ENCODE data around the gene CALU. TPM values are rescaled to one million over a fixed set of nuclear protein-coding genes. Genes with fewer than 3 reads are reported as not detected.

CALU gene
- total RNA-seq, 1 experiment from 2014 or later, result 245 TPM

DNA sequence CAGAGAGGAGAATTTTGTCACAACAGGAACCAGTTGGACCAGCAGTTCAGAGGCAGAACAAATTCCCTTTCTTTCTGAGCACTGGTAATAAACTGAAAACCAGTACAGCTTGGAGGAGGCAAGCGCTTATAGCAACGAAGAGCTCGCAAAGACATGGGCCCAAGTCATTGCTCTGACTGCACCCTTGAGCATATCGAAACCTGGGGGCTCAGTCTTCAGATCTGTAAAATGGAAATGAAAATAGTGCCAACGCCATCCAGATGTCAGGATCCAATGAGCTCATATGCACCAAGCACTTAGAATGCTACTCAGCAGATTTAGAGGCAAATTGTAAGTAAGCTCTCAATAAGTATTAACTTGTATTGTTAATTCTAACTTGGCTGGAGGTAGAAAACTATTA is 14.4 kb upstream of the CALU start:
- no peak for DNase-seq (ENCODE audit: low read depth)

- no peak for DNase-seq (ENCODE audit: low read depth)
Observed at GRCh38 chr7:128725531-128725930, 13.6 kb upstream of the CALU start.

GRCh38 chr7:128726059-128726736 is 13.0 kb upstream of the CALU start:
- no peak for DNase-seq (ENCODE audit: low read depth)

DNA sequence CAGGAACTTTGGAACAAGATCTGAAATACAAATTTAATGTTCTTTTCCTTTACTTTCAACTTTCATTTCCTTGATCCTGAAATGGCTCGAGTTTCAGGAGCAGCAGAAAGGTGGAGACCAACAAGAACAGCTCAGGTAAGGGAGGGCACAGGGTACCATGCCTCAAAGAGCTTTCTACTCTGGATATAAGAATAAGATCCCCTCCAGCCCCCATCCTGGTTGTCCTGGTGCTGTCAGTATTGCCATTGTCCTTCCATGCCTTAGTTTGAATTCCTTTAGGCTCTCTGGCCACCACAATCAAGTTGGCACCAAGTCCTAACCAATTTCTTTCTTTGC is 12.5 kb upstream of the CALU start:
- no peak for DNase-seq (ENCODE audit: low read depth)

DNA sequence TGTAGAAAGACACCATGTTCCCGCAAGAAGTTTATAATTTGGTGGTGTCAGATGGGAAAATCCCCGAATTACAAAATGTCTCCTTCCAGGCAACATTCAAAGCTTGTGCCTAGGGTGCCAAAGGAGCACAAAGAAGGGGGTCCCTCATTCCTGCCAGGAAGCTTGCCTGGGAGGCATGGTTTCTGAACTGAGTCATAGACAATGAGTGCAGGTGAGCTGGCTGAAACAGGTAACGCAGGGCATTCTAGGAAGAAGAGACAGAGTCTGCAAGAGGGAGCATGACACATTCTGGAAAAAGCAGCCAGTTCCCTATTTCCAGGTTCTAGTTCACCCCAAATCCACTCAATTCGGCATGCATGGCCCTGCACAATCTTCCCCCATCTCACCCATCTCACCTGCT is 11.9 kb upstream of the CALU start:
- no peak for DNase-seq (ENCODE audit: low read depth)

GRCh38 chr7:128728598-128728997 is 10.6 kb upstream of the CALU start:
- peak; percentile 45 for DNase-seq (ENCODE audit: low read depth)

- no peak for DNase-seq (ENCODE audit: low read depth)
Observed at GRCh38 chr7:128729494-128729893, 9.7 kb upstream of the CALU start.

DNA sequence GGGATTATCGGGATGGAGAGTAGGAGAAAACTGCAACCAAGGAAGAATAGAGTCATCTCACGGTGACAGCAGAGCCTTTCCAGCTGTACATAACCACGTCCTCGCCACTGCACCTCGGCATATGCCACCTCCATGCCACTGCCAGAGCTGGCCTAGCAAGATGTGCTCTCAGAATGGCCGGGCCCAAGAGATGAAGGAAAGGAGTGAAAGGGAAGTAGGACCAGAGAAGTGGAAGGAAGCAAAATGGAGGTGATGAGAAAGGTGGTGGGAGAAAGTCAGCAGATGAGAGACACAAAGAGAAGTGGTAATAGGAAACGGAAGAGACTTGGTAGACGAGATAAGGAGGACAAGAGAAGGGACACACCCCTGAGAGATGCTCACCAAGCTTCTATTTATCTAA is 8.0 kb upstream of the CALU start:
- DNase-seq (ENCODE audit: low read depth), result no peak

GRCh38 chr7:128732521-128733277 is 6.5 kb upstream of the CALU start:
- no peak for DNase-seq (ENCODE audit: low read depth)

- DNase-seq (ENCODE audit: low read depth), result no peak
Observed at GRCh38 chr7:128733278-128733645, 5.9 kb upstream of the CALU start.

- no peak for DNase-seq (ENCODE audit: low read depth)
Observed at GRCh38 chr7:128734890-128735289, 4.3 kb upstream of the CALU start.

GRCh38 chr7:128735436-128735835 is 3.7 kb upstream of the CALU start:
- DNase-seq (ENCODE audit: low read depth), result no peak

GRCh38 chr7:128737441-128737840 is 1.7 kb upstream of the CALU start:
- DNase-seq (ENCODE audit: low read depth), result no peak

GRCh38 chr7:128737867-128738385 is 1.2 kb upstream of the CALU start:
- DNase-seq (ENCODE audit: low read depth), result peak; percentile 75

DNA sequence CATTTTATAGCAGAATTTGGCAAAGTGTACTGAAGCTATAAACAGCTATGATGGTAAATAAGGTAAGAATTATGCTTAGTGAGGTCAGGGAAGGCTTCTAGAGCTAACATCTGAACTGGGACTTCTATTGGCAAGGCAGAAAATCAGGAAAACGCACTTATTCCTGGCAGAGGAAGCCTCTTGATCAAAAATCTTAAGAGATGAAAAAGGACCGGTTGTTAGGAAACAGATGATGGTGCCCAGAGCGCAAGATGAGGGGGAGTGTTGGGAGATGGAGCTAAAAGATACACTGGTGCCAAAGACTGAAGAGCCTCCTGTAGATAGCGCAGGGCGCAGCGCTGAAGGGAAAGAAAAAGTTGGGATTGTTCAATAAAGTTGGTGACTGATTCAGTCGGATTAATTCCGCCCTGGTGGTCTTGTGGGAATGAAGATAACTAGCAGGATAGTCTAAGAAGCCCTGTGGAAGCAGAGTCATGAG is 550 bp upstream of the CALU start:
- no peak for DNase-seq (ENCODE audit: low read depth)

- no peak for DNase-seq (ENCODE audit: low read depth)
Observed at GRCh38 chr7:128739990-128740682, 977 bp downstream of the CALU start.

- no peak for DNase-seq (ENCODE audit: low read depth)
Observed at GRCh38 chr7:128740996-128741395, 1.8 kb downstream of the CALU start.

DNA sequence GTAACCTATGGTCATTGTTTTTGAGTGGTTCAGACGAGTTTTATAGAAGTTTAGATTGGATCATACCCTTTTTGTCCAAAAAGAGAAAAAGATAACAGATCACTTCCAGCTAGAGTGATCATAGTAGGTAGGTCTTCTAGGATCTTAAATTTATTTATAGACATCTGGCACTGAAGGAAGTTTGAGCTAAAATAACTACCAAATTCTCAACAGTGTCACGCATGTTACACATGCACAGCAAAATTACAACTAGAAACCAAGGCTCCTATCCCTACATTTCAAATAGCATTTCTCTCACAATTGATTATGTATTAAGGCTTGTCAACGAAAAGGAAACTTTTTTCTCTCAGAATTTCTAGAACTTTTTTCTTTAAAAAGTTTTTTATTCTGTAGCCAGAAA is 2.3 kb downstream of the CALU start:
- no peak for DNase-seq (ENCODE audit: low read depth)

DNA sequence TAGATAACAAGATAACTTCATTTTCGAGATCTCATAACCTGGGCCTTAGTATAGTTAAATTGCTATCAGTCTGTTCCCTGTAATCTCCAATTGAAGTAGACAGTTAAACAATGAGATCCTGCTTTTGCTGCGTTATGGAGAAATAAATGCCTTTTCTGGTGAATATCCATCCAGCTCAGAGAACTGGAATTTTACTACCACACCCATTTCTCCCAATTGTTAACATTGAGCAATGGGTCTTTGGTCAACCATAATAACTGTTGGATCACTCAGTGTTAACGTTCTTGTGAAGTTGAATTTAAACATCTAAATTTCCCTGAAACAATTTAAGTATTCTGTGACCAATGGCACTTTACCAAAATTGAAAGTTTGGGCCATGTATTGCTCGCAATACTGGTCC is 3.0 kb downstream of the CALU start:
- peak; percentile 64 for DNase-seq (ENCODE audit: low read depth)

DNA sequence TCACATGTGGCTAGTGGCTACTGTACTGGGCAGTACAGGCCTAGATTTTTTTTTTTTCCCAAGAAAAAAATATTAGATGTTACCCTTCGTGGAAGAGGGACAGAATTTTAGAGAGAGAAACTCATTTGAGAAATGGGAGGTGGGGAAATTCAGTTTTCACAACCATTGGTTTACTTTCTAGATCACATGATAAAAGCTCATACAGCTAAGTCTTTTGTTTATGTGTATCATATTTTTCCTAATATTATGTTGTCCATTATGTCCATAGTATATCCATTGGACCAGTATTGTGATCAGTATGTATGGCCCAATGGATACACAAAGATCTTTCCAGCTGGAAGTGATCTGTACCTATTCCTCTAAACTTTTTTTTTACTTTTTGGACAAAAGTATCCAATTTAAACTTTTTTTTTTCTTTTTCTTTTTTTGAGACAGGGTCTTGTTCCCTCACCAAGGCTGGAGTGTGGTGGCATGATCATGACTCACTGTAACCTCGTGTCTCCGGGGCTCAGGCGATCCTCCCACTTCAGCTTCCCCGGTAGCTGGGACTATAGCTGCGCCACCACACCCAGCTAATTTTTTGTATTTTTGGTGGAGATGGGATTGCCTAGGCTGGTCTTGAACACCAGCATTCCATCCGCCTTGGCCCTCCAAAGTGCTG is 4.1 kb downstream of the CALU start:
- peak; percentile 72 for DNase-seq (ENCODE audit: low read depth)

DNA sequence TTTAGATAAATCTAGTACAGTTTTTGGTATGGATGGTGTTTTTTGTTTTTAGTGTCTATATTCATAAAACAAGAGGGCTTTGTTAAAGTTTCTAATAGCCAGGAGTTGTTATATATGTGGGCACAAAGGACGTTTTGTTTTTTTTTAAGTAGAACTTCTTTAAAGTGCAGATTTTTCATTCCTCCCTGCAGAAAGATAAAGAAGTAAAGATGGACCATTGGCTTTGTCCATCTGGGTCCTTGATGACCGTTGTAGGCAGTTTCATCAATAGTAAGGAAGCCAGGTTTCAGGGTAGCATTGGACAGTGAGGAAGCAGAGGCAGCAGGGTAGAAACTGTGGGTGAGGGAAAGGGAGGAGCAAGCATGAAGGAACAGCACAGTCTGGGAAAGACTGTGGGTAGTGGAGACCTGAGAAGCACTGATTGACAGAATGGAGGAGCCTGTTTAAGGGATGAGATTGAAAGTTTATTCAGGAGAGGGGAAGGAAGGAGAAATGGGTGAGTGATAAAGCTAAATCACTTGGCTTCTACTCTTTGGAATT is 5.3 kb downstream of the CALU start:
- DNase-seq (ENCODE audit: low read depth), result no peak

GRCh38 chr7:128745706-128746105 is 6.5 kb downstream of the CALU start:
- DNase-seq (ENCODE audit: low read depth), result no peak

Measured in HT1080 (cell line).